H4 (cell line): ENCODE measurements around the gene USP32. TPM values are rescaled to one million over a fixed set of nuclear protein-coding genes. Genes with fewer than 3 reads are reported as not detected.
"Not testable (repeated sequence)": the region's sequence is repeated elsewhere in the genome, so short reads cannot be mapped to it uniquely, and the experiment has no call there.

Experiments
- DNase-seq: peaks from one replicate; pipeline ENCODE4 v3.0.0-alpha.2; 2015; ENCODE audit warnings: low spot score
- total RNA-seq: library from RNA; depleted of rRNA; stranded (reverse); fragments of >200 nt; shearing (Covaris generic); gene quantifications from 2 replicates; pipeline ENCODE4 v1.2.3, GENCODE V29; 2014; rRNA removed

The USP32 gene, protein sequence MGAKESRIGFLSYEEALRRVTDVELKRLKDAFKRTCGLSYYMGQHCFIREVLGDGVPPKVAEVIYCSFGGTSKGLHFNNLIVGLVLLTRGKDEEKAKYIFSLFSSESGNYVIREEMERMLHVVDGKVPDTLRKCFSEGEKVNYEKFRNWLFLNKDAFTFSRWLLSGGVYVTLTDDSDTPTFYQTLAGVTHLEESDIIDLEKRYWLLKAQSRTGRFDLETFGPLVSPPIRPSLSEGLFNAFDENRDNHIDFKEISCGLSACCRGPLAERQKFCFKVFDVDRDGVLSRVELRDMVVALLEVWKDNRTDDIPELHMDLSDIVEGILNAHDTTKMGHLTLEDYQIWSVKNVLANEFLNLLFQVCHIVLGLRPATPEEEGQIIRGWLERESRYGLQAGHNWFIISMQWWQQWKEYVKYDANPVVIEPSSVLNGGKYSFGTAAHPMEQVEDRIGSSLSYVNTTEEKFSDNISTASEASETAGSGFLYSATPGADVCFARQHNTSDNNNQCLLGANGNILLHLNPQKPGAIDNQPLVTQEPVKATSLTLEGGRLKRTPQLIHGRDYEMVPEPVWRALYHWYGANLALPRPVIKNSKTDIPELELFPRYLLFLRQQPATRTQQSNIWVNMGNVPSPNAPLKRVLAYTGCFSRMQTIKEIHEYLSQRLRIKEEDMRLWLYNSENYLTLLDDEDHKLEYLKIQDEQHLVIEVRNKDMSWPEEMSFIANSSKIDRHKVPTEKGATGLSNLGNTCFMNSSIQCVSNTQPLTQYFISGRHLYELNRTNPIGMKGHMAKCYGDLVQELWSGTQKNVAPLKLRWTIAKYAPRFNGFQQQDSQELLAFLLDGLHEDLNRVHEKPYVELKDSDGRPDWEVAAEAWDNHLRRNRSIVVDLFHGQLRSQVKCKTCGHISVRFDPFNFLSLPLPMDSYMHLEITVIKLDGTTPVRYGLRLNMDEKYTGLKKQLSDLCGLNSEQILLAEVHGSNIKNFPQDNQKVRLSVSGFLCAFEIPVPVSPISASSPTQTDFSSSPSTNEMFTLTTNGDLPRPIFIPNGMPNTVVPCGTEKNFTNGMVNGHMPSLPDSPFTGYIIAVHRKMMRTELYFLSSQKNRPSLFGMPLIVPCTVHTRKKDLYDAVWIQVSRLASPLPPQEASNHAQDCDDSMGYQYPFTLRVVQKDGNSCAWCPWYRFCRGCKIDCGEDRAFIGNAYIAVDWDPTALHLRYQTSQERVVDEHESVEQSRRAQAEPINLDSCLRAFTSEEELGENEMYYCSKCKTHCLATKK (N-terminal part only)
- 29.4 and 30.0 TPM in 2 replicates for total RNA-seq

DNA sequence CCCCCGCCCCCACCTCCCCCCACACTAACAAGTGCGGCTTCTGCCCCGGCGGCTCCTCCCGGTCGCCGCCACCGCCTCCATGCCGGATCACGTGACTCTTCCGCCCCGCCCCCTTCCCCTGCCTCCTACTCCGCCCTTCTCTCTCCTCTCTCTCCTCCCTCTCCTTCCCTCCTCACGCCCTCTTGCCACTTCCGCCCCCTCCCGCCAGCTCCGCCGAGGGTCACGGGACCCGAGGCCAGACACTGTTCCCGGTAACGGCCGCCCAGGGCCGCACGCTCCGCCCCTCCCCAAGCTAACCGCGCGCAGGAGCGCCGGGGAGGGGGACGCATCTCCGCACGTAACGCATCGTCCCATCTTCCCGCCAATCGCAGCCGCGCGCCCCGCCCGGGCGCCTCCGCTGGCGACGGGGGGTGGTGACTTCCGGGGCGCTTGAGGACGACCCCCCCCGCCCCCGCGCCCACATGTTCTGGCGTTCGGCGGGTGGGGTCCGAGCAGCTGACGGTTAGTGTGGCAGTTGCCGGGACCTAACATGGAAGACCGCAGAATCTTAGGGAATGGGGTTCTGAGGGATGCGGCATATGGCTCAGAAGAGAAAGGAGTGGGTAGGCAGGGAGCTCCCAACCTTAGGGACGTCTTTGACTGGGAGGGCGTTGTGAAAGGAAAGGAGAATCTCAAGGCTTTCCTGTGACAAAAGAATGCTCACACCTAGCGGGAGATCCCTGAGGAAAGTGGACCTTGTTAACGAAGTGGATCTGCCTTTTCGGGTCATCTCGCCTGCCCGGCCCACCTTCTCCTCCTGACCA, at the start of gene USP32:
USP32 (minus strand) TSS at position 92 of the 803 bp plus-strand sequence. CDS start 194 bp downstream, outside the sequence.
- DNase-seq, result peak; percentile 99

DNA sequence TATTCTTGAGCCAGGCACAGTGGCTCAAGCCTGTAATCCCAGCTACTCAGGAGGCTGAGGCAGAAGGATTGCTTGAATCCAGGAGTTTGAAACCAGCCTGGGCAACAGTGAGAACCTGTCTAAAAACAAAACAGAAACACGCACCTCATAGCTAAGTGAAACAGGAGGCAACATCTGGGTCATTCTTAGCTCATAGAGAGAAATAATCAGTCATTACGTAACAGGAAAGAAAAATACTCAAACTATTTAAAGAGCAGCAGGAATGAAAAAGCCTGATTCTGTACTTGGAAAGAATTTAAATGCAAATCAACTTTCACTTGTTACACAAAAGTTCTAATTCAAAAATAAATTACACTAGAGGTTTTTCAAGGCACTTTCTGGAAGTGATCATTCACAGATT, 47.6 kb upstream of the USP32 start:
- DNase-seq, result no peak

DNA sequence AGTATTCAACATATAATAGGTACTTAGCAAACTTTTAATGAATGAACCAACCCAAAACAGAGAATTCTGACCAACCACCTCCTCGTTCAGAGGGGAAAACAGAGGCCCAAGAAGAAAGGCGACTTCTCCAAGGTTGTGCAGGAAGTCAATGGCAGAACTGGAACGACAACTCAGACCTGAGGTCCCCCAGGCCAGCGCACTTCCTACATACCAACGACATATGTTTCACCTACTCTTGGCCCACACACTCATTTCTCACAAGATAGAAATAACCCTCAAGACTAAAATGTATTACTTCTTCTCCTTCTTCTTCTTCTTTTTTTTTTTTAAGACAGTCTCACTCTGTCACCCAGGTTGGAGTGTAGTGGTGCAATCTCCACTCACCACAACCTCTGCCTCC, 44.7 kb upstream of the USP32 start:
- no peak for DNase-seq

- DNase-seq, result peak; percentile 88
Observed at GRCh38 chr17:60435244-60436167, 43.6 kb upstream of the USP32 start.

GRCh38 chr17:60433021-60433997, 41.4 kb upstream of the USP32 start:
- DNase-seq, result not testable (repeated sequence)

DNA sequence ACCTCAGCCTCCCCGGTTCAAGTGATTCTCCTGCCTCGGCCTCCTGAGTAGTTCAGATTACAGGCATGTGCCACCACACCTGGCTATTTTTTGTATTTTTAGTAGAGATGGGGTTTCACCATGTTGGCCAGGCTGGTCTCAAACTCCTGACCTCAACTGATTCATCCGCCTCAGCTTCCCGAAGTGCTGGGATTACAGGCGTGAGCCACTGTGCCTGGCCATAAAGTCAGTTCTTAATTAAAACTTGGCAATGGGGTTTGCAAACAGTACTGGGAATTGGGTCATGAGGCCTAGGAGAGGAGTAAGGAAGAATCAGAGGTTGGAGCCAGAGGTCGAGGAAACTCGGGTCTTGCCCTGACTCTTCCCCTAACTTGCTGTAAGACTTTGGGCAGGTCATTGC, 38.6 kb upstream of the USP32 start:
- not testable (repeated sequence) for DNase-seq

DNA sequence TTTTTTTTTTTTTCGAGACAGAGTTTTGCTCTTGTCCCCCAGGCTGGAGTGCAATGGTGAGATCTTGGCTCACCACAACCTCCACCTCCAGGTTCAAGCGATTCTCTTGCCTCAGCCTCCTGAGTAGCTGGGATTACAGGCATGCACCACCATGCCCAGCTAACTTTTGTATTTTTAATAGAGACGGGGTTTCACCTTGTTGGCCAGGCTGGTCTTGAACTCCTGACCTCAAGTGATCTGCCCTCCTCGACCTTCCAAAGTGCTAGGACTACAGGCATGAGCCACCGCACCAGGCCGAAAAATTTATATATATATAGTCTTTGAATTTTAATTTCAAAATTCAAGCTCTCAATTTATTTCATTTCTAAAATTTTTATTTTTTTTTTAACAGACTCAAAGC, 36.6 kb upstream of the USP32 start:
- DNase-seq, result not testable (repeated sequence)

GRCh38 chr17:60426596-60426995, 34.7 kb upstream of the USP32 start:
- no peak for DNase-seq

DNA sequence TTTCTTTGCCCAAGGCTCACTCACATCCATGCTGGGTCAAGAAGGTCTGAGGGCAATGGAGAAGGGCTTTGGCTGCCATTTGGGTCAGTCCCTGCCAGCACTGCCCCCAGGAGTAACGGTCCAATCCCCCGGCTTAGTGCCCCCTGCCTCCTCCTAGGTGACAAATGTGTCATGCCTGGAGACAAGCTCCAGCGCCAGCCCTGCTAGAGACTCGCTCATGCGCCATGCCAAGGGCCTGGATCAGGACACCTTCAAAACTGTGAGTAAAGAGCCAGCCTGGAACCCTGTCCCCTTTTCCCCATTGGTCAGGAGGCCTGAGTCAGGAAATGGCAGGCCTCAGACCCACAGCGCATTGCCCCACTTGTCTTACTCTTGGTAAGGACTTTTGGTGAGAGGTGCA, 33.7 kb upstream of the USP32 start:
- DNase-seq, result no peak

- no peak for DNase-seq
Observed at GRCh38 chr17:60423865-60424264, 31.9 kb upstream of the USP32 start.

DNA sequence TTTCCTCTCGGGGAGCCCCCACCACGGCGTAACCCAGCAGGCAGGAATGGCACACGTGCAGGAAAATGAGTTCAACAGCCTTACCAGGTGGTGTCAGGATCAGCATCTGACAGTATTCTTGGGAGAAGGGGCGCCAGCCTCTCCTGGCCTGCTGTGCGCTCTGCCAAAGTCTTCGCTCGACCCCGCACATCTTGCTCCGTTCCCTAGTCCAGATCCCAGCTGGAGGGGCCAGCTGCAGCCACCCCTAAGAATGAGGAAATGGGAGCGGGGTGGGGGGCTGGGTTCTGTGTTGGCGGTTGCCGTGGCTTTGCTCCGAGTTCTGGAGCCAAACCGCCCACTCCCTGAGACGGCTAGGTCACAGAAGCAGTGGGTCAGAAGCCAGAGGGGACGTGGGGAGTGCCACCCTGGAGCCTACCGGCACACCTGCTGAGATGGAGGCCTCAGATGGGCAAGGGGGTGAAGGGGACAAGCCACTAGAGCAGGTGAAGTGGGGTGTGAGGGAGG, 30.3 kb upstream of the USP32 start, which contains the start of gene CHCT1:
CHCT1 (plus strand) TSS at position 328 of the 504 bp plus-strand sequence; CDS start at position 432, 104 bp downstream.
- no peak for DNase-seq

GRCh38 chr17:60421273-60422161, 29.6 kb upstream of the USP32 start:
- DNase-seq, result no peak

DNA sequence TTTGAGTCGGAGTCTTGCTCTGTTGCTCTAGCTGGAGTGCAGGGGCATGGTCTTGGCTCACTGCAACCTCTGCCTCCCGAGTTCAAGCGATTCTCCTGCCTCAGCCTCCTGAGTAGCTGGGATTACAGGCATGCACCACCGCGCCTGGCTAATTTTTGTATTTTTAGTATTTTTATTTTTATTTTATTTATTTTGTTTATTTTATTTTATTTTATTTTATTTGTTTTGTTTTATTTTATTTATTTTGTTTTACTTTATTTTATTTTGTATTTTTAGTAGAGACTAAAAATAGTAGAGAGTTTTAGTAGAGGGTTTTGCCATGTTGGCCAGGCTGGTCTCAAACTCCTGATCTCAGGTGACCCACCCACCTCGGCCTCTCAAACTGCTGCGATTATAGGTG, 27.9 kb upstream of the USP32 start:
- not testable (repeated sequence) for DNase-seq

- DNase-seq, result not testable (repeated sequence)
Observed at GRCh38 chr17:60419003-60419402, 27.1 kb upstream of the USP32 start.

- DNase-seq, result no peak
Observed at GRCh38 chr17:60416368-60416925, 24.5 kb upstream of the USP32 start.

- no peak for DNase-seq
Observed at GRCh38 chr17:60415146-60415545, 23.2 kb upstream of the USP32 start.

DNA sequence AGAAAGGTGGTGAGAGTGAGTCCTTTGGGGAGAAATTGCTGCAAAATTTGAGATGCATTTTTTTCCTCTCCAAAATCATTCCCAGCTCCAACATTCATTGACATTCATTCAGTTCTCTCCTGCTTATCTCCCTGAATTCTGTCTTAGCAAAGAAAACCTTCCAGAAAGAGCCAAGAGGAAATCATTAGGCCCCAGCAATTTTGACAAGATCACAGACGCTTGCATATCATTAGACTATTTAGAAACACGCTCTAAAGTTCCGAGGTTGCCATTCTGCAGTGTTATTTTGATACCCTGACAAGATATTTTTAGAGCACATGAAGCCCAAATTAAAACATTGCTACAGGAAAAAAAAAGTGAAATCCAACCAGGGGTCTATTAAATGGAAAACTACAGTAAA, 20.8 kb upstream of the USP32 start:
- no peak for DNase-seq
